HG02623 (cell line): ENCODE results near the gene BANP.
"Not testable (repeated sequence)": the region's sequence is repeated elsewhere in the genome, so short reads cannot be mapped to it uniquely, and the experiment has no call there.

Experiments used
- ATAC-seq: cut with Tn5 transposase; IDR thresholded peaks from one replicate; pipeline ENCODE4 v1.9.1; 2021; ENCODE audit warnings: moderate library complexity; ENCODE audit not compliant: unreplicated experiment

The BANP gene

GRCh38 chr16:88064011-88064888 lies 113.0 kb downstream of the BANP start:
- ATAC-seq, result no peak

- ATAC-seq, result no peak
Measured at GRCh38 chr16:88064889-88065746, 113.9 kb downstream of the BANP start.

GRCh38 chr16:88065747-88066142 lies 114.5 kb downstream of the BANP start:
- no peak for ATAC-seq

GRCh38 chr16:88066234-88066633 lies 115.0 kb downstream of the BANP start:
- no peak for ATAC-seq

- ATAC-seq, result no peak
Measured at GRCh38 chr16:88066680-88067529, 115.7 kb downstream of the BANP start.

- ATAC-seq, result no peak
Measured at GRCh38 chr16:88067530-88068411, 116.5 kb downstream of the BANP start.

GRCh38 chr16:88068476-88069396 lies 117.5 kb downstream of the BANP start:
- ATAC-seq, result no peak

GRCh38 chr16:88069397-88070168 lies 118.3 kb downstream of the BANP start:
- ATAC-seq, result peak; percentile 71

- no peak for ATAC-seq
Measured at GRCh38 chr16:88070341-88070740, 119.1 kb downstream of the BANP start.

GRCh38 chr16:88070989-88071625 lies 119.9 kb downstream of the BANP start:
- ATAC-seq, result no peak

- no peak for ATAC-seq
Measured at GRCh38 chr16:88071908-88072307, 120.7 kb downstream of the BANP start.

GRCh38 chr16:88072571-88073001 lies 121.4 kb downstream of the BANP start:
- no peak for ATAC-seq

- no peak for ATAC-seq
Measured at GRCh38 chr16:88073201-88073721, 122.0 kb downstream of the BANP start.

GRCh38 chr16:88074041-88074440 lies 122.8 kb downstream of the BANP start:
- no peak for ATAC-seq

GRCh38 chr16:88076211-88076931 lies 125.1 kb downstream of the BANP start:
- no peak for ATAC-seq

GRCh38 chr16:88076932-88077320 lies 125.7 kb downstream of the BANP start:
- ATAC-seq, result not testable (repeated sequence)
